Omental fat pad (tissue), 4 donors: ENCODE results near the gene INPP5A. TPM values are rescaled to one million over a fixed set of nuclear protein-coding genes. Genes with fewer than 3 reads are reported as not detected.

Experiments
- ATAC-seq: fragments of 150-250 bp; one replicate; pipeline ENCODE4 v1.9.1; 2016; ENCODE audit warnings: mild to moderate bottlenecking, moderate library complexity; ENCODE audit not compliant: low FRiP score
- DNase-seq: peaks from one replicate; pipeline ENCODE4 v3.0.0-alpha.2; 2019; ENCODE audit warnings: low spot score
- total RNA-seq, 4 donors: library from RNA; depleted of rRNA; stranded (reverse); fragments of >200 nt; gene quantifications; one replicate each; pipeline ENCODE4 v1.1.0, GENCODE V29; 2016
- TF ChIP-seq, protein P1 (sequence below), 3 donors: fragments of 450-650 bp; IDR thresholded peaks; one replicate each; pipeline ENCODE4 v1.5.1; 2016 to 2017; ENCODE audit warnings: antibody characterized with exemption in 3 of 3, mild to moderate bottlenecking in 3 of 3, moderate library complexity in 2 of 3

INPP5A gene
- total RNA-seq, 4 donors from 2014 or later, result 34.1 to 49.3 (median 43.3) TPM

DNA sequence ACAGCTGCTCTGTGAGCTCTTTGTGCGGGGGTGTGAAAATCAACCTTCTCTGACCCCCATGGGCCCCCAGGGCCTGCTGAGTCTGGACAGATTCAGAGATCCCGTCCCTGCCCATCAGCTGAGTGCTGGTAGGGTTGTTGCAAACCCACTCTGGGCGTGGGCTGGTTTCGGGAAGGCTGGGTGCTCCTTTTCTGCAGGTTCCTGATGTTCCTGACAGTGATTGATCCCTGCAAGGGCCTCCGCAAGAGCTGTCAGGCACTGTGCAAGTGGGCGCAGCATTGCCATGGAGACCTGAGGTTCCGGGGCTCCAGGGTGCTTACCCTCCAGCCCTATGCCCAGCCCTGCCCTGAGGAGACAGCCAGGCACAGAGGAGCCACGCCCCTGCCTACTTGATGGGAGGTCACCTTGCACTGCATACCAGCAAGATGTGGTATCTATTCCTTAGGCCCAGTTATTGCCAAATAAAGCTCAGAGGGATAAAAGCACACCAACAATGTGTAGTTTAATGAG is 44.3 kb upstream of the INPP5A start:
- TF ChIP-seq, protein P1, sequence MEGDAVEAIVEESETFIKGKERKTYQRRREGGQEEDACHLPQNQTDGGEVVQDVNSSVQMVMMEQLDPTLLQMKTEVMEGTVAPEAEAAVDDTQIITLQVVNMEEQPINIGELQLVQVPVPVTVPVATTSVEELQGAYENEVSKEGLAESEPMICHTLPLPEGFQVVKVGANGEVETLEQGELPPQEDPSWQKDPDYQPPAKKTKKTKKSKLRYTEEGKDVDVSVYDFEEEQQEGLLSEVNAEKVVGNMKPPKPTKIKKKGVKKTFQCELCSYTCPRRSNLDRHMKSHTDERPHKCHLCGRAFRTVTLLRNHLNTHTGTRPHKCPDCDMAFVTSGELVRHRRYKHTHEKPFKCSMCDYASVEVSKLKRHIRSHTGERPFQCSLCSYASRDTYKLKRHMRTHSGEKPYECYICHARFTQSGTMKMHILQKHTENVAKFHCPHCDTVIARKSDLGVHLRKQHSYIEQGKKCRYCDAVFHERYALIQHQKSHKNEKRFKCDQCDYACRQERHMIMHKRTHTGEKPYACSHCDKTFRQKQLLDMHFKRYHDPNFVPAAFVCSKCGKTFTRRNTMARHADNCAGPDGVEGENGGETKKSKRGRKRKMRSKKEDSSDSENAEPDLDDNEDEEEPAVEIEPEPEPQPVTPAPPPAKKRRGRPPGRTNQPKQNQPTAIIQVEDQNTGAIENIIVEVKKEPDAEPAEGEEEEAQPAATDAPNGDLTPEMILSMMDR (IDR thresholded peaks at IDR 0.05), result no peak
- ATAC-seq, result peak; percentile 15
- DNase-seq, result no peak

DNA sequence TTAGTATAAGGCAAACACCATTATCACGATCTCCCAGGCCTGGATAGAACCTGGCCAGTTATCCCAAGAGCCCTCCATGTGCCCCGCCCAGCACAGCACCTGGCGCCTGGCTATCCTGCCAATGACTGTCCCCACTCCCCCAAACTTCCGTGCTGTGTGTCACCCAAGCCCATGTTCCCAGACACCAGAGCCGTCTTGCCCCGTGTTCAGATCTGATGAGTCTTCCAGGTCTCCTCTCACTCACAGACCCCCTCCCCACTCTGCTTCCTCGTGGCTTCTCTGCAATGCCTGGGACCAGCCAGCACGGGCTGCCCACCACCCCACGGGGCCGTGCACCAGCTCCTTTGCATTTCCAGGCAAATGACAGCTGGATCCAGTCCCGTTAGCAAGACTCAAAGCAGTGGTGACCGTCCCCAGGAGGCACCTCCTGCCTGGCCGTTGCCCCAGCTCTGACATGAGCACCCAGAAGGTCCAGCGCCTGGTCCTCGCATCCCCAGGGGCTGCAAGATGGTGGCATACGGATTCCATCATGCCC is 43.8 kb upstream of the INPP5A start:
- TF ChIP-seq, protein P1 (IDR thresholded peaks at IDR 0.05), result no peak
- DNase-seq (no peak), ATAC-seq (no peak)

DNA sequence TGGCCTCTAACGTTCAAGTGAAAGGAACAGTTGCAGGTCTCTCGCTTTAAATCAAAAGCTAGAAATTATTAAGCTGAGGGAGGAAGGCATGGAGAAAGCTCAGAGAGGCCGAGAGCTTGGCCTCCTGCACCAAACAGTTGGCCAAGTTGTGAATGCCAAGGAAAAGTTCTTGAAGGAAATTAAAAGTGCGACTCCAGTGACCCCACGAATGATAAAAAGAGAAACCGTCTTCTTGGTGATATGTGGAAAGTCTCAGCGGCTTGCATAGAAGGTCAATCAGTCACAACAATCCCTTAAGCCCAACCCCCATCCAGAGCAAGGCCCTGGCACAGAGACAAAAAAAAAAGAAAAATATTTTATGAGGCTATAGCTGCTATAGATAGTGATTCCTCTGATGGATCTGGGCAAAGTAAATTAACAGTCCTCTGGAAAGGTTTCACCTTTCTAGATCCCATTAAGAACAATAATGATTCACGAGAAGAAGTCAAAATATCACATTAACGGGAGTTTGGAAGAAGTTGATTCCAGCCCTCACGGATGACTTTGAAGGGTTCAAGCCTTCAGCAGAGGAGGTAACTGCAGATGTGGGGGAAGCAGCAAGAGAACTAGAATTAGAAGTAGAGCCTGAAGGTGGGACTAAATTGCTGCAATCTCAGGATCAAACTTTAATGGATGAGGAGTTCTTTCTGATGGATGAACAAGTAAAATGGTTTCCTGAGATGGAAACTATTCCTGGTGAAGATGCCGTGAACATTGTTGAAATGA is 42.5 kb upstream of the INPP5A start:
- ATAC-seq (no peak), DNase-seq (no peak)
- TF ChIP-seq, protein P1 (IDR thresholded peaks at IDR 0.05), result no peak

DNA sequence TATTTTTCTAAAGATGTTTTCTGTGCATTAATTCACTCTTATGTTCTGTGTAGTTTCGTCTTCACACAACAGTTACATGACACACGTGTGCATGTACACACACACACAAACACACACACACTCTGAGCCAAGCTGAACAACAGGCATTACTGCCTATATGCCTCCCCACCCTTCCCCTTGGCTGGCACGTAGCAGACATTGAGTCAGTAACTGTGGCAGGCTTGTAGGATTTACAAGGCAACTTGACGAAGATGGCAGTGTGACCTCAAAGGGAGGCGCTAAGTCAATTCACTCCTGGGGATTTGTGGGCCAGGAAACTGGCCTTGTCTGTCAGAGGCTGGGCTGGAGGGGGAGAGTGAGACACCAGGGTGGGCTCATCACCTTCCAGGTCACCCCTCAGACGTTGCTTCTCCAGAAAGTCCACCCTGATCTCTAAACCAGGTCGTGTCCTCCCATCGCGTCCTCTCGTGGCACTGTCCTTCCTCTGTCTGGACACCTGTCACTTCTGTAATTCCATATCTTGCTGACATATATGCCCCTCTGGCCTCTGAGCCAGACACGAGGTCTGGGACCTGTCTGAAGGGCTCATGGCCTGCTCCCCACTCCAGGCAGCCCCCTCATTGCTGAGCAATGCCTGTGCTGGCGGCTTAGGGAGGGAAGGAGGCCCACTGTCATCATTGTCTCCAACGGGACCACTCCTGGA is 41.1 kb upstream of the INPP5A start:
- TF ChIP-seq, protein P1 (IDR thresholded peaks at IDR 0.05), result no peak
- ATAC-seq, result no peak
- no peak for DNase-seq

DNA sequence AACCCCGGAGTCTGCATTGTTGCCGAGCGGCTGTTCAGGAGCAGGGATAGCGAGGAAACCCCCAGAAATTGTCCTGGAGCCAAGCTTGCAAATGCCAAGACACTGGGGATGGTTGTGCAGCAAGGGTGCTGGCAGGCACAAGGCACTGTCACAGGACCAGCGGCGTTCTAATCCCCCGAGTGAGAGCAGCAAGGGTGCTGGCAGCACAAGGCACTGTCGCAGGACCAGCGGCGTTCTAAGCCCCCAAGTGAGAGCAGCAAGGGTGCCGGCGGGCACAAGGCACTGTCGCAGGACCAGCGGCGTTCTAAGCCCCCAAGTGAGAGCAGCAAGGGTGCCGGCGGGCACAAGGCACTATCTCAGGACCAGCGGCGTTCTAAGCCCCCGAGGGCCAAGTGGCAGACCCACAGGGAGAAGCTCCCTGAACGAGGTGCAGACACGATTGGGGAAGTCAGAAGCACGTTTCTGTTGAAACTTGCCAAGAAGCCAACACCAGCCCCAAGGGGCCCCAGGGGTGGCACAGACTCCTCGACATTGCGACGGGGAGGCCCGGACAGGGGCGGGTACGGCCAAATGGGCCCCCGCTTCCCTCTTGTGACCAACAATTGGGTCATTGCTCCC is 40.4 kb upstream of the INPP5A start:
- DNase-seq, result no peak
- TF ChIP-seq, protein P1 (IDR thresholded peaks at IDR 0.05), result no peak
- ATAC-seq, result no peak

DNA sequence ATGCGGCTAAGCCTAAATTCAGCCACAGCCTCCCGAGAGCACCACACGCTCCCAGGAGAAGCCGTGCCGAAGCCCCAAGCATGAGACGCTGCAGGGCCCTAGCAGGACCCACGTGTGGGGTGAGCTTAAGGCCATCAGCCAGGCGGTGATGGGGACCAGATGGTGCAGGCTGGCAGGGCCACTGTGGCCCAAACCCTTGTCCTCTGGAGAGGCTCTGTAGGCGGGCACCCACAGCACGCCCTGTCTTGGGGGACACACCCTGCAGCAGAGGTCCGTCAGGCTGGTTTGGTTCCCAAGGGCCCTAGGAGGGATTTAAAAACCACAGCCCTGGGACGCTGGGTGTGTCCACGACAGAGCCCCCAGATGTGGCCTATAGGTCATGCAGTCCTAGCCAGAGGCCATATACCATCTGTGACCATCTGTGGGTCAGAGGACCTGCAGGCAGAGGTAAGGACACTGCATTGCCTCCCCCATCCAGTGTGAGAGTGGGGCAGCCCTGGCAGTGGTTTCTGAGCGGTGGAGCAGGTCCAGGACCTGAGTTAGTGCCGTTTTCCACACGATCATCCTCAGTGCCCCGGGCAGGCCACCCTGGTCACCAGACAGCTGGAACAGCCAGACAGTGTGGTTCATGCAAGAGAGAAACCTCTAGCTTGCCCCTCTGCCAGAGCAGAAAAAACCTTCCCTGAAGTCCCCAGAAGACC is 39.6 kb upstream of the INPP5A start:
- ATAC-seq (no peak), DNase-seq (no peak)
- TF ChIP-seq, protein P1 (IDR thresholded peaks at IDR 0.05), result no peak
